Tibial artery (tissue), 4 donors: ENCODE results near the gene MFRP.
A peak's percentile ranks its signal among the peaks of the same experiment; 100 is the strongest.

Experiments used
- DNase-seq, 2 donors: peaks; one replicate each; pipeline ENCODE4 v3.0.0-alpha.2; 2019
- H3K27ac ChIP-seq, 2 donors: fragments of 200-600 bp; sonication (generic) in 1 of 2; 1 replicate in 1 of 2; 2 replicates in 1 of 2; pipeline ENCODE4 v1.5.1; 2018 to 2019; ENCODE audit warnings: mild to moderate bottlenecking in 1 of 2
- H3K27me3 ChIP-seq, 2 donors: fragments of 200-600 bp; sonication (generic) in 1 of 2; one replicate each; pipeline versions ENCODE4 v1.5.1 to v1.6.0; 2016 to 2019
- H3K36me3 ChIP-seq, 3 donors: fragments of 200-600 bp; sonication (generic) in 2 of 3; one replicate each; pipeline ENCODE4 v1.5.1; 2016 to 2019; ENCODE audit warnings: mild to moderate bottlenecking in 2 of 3
- H3K4me1 ChIP-seq, 4 donors: fragments of 200-600 bp; sonication (generic) in 2 of 4; 1 replicate in 3 of 4; 2 replicates in 1 of 4; pipeline ENCODE4 v1.5.1; 2016 to 2019
- H3K4me3 ChIP-seq, 2 donors: fragments of 200-600 bp; sonication (generic) in 1 of 2; 1 replicate in 1 of 2; 2 replicates in 1 of 2; pipeline ENCODE4 v1.5.1; 2018 to 2019; ENCODE audit warnings: mild to moderate bottlenecking in 2 of 2
- H3K9me3 ChIP-seq, 3 donors: fragments of 200-600 bp; sonication (generic) in 1 of 3; one replicate each; pipeline ENCODE4 v1.5.1; 2016 to 2019
- CTCF ChIP-seq, 2 experiments: fragments of 200-600 bp in 1 of 2; fragments of 450-650 bp in 1 of 2; IDR thresholded peaks; one replicate each; pipeline ENCODE4 v1.5.1; 2017 to 2019; ENCODE audit warnings: antibody characterized with exemption in 2 of 2, mild to moderate bottlenecking in 1 of 2, moderate library complexity in 1 of 2
- intact Hi-C: fragments of 100-400 bp; cut with DNase I; formaldehyde crosslinking; loops from one replicate; pipeline ENCODE4 v1.15.0; 2023; ENCODE audit warnings: low total_unique reads

The MFRP gene

GRCh38 chr11:119377961-119378667 lies 31.6 kb upstream of the MFRP start:
- TF ChIP-seq CTCF (IDR thresholded peaks at IDR 0.05) = no peak
- H3K4me1 ChIP-seq = peaks cover 0 to 59% (median 44%) of the 10 kb centered on the region in 4 donors
- no peak for DNase-seq
- H3K27ac ChIP-seq = no peak overlapping the region
- H3K27me3 ChIP-seq = no peaks in the 10 kb centered on the region
- no peak overlapping the region for H3K4me3 ChIP-seq
- no peaks in the 10 kb centered on the region for H3K9me3 ChIP-seq
- intact Hi-C loops = no loop called here
- H3K36me3 ChIP-seq = no peaks in the 10 kb centered on the region

- intact Hi-C loops = no loop called here
Observed at GRCh38 chr11:119377112-119377901, 30.8 kb upstream of the MFRP start.

GRCh38 chr11:119376197-119376847 lies 29.8 kb upstream of the MFRP start:
- H3K27me3 ChIP-seq = no peaks in the 10 kb centered on the region
- intact Hi-C loops = no loop called here
- H3K9me3 ChIP-seq = no peaks in the 10 kb centered on the region
- H3K4me1 ChIP-seq = peaks cover 0 to 60% (median 45%) of the 10 kb centered on the region in 4 donors
- no peak for TF ChIP-seq CTCF (IDR thresholded peaks at IDR 0.05)
- peak overlapping the region; percentile 79 to 83 for H3K27ac ChIP-seq
- peak overlapping the region; percentile 4 for H3K4me3 ChIP-seq
- no peaks in the 10 kb centered on the region for H3K36me3 ChIP-seq
- peak in 1 of 2 donors; percentile 86 for DNase-seq

More at GRCh38 chr11:119377112-119377901, 30.8 kb upstream of the MFRP start:
- no peak for TF ChIP-seq CTCF (IDR thresholded peaks at IDR 0.05)
- H3K4me3 ChIP-seq = no peak overlapping the region
- no peaks in the 10 kb centered on the region for H3K9me3 ChIP-seq
- DNase-seq = peak in 1 of 2 donors; percentile 61
- H3K4me1 ChIP-seq = peaks cover 0 to 56% (median 43%) of the 10 kb centered on the region in 4 donors
- H3K36me3 ChIP-seq = no peaks in the 10 kb centered on the region
- no peaks in the 10 kb centered on the region for H3K27me3 ChIP-seq
- H3K27ac ChIP-seq = peak overlapping the region; percentile 26 to 79

GRCh38 chr11:119375337-119376196 lies 29.1 kb upstream of the MFRP start:
- H3K27ac ChIP-seq = peak overlapping the region; percentile 79 to 83
- peaks cover 0 to 60% (median 45%) of the 10 kb centered on the region in 4 donors for H3K4me1 ChIP-seq
- H3K36me3 ChIP-seq = no peaks in the 10 kb centered on the region
- no peaks in the 10 kb centered on the region for H3K27me3 ChIP-seq
- no peak for TF ChIP-seq CTCF (IDR thresholded peaks at IDR 0.05)
- intact Hi-C loops = loop anchor here (2.0 kb wide), 1 partner anchor 19 kb away; no protein-coding TSS in a partner anchor
- peak; percentile 81 to 96 for DNase-seq
- H3K9me3 ChIP-seq = no peaks in the 10 kb centered on the region
- peak overlapping the region; percentile 4 for H3K4me3 ChIP-seq
